ENCODE data around the gene SLC2A4RG. TPM values are rescaled to one million over a fixed set of nuclear protein-coding genes. Genes with fewer than 3 reads are reported as not detected.

SLC2A4RG gene
- polyA plus RNA-seq, 10 donors = 88.5 to 165 (median 112) TPM

Other genes with a start within 250 kb of the SLC2A4RG start
- 100 to 1,000 TPM; 401 to 971 (median 772) TPM for gene EEF1A2, start 240.7 kb upstream of the SLC2A4RG start, polyA plus RNA-seq (ENCODE audit: insufficient read length in 10 of 10)
- 100 to 1,000 TPM; 138 to 325 (median 206) TPM for gene PPDPF, start 219.0 kb upstream of the SLC2A4RG start, polyA plus RNA-seq (ENCODE audit: insufficient read length in 10 of 10)
- gene PTK6, start 202.4 kb upstream of the SLC2A4RG start, polyA plus RNA-seq (ENCODE audit: insufficient read length in 10 of 10) = under 1 TPM; 0.15 to 0.50 (median 0.32) TPM
- gene SRMS, start 192.0 kb upstream of the SLC2A4RG start, polyA plus RNA-seq (ENCODE audit: insufficient read length in 10 of 10) = under 1 TPM in 1 of 10 donors, not detected in 9; 0.23 TPM
- gene FNDC11, start 185.6 kb upstream of the SLC2A4RG start, polyA plus RNA-seq (ENCODE audit: insufficient read length in 10 of 10) = under 1 TPM in 7 of 10 donors, not detected in 3; 0.12 to 0.36 (median 0.24) TPM
- gene HELZ2, start 165.5 kb upstream of the SLC2A4RG start, polyA plus RNA-seq (ENCODE audit: insufficient read length in 10 of 10) = 10 to 100 TPM in 1 of 10 donors, 1 to 10 TPM in 9; 5.2 to 11.1 (median 6.8) TPM
- gene GMEB2, start 112.7 kb upstream of the SLC2A4RG start, polyA plus RNA-seq (ENCODE audit: insufficient read length in 10 of 10) = 1 to 10 TPM; 5.3 to 9.3 (median 7.3) TPM
- 10 to 100 TPM in 9 of 10 donors, 1 to 10 TPM in 1; 8.8 to 37.1 (median 16.1) TPM for gene STMN3, start 86.4 kb upstream of the SLC2A4RG start, polyA plus RNA-seq (ENCODE audit: insufficient read length in 10 of 10)
- gene RTEL1, start 81.5 kb upstream of the SLC2A4RG start, polyA plus RNA-seq (ENCODE audit: insufficient read length in 10 of 10) = 10 to 100 TPM in 7 of 10 donors, 1 to 10 TPM in 3; 6.0 to 17.7 (median 11.1) TPM
- gene TNFRSF6B, start 43.1 kb upstream of the SLC2A4RG start, polyA plus RNA-seq (ENCODE audit: insufficient read length in 10 of 10) = 1 to 10 TPM in 4 of 10 donors, under 1 TPM in 6; 0.22 to 3.0 (median 0.87) TPM
- gene ARFRP1, start 31.8 kb upstream of the SLC2A4RG start, polyA plus RNA-seq (ENCODE audit: insufficient read length in 10 of 10) = 10 to 100 TPM; 20.1 to 28.2 (median 25.6) TPM
- gene ZGPAT, start 31.7 kb upstream of the SLC2A4RG start, polyA plus RNA-seq (ENCODE audit: insufficient read length in 10 of 10) = 10 to 100 TPM; 10.5 to 15.1 (median 12.9) TPM
- 1 to 10 TPM; 1.9 to 9.7 (median 4.5) TPM for gene LIME1, start 3.1 kb upstream of the SLC2A4RG start, polyA plus RNA-seq (ENCODE audit: insufficient read length in 10 of 10)
- 10 to 100 TPM; 12.8 to 17.3 (median 14.8) TPM for gene ZBTB46, start 91.5 kb downstream of the SLC2A4RG start, polyA plus RNA-seq (ENCODE audit: insufficient read length in 10 of 10)
- gene ABHD16B, start 121.7 kb downstream of the SLC2A4RG start, polyA plus RNA-seq (ENCODE audit: insufficient read length in 10 of 10) = not detected
- 10 to 100 TPM; 65.5 to 85.7 (median 77.4) TPM for gene TPD52L2, start 125.5 kb downstream of the SLC2A4RG start, polyA plus RNA-seq (ENCODE audit: insufficient read length in 10 of 10)
- 10 to 100 TPM; 24.0 to 32.5 (median 29.9) TPM for gene DNAJC5, start 155.3 kb downstream of the SLC2A4RG start, polyA plus RNA-seq (ENCODE audit: insufficient read length in 10 of 10)
- 10 to 100 TPM; 28.3 to 58.9 (median 41.3) TPM for gene UCKL1, start 216.6 kb downstream of the SLC2A4RG start, polyA plus RNA-seq (ENCODE audit: insufficient read length in 10 of 10)
- 10 to 100 TPM; 19.3 to 30.6 (median 23.8) TPM for gene ZNF512B, start 230.2 kb downstream of the SLC2A4RG start, polyA plus RNA-seq (ENCODE audit: insufficient read length in 10 of 10)
- gene SAMD10, start 239.9 kb downstream of the SLC2A4RG start, polyA plus RNA-seq (ENCODE audit: insufficient read length in 10 of 10) = 1 to 10 TPM; 2.1 to 4.2 (median 3.0) TPM
- 10 to 100 TPM; 45.9 to 58.2 (median 52.8) TPM for gene PRPF6, start 241.4 kb downstream of the SLC2A4RG start, polyA plus RNA-seq (ENCODE audit: insufficient read length in 10 of 10)

Measured in muscle of back (tissue), 10 donors.